Left cardiac atrium (tissue), 2 donors: ENCODE measurements around the gene KCTD4. TPM values are rescaled to one million over a fixed set of nuclear protein-coding genes. Genes with fewer than 3 reads are reported as not detected.

ENCODE experiments used
- total RNA-seq, 2 donors: library from RNA; stranded (reverse); fragmentation: NEBNext Ultra II Directional; extraction: Animal tissue kit (Norgen Biotek cat#: 25700); gene quantifications; one replicate each; pipeline ENCODE4 v1.2.1, GENCODE V29; 2021
- donor health status: DM: no; HTN: yes; CAD: no; lungs with severe emphysema.
- donor health status: DM: yes; HTN: yes; CAD: no.

KCTD4 gene
- total RNA-seq, 2 donors from 2014 or later = not detected

Other genes starting within 250 kb of the KCTD4 start
- 1 to 10 TPM; 3.0 to 4.7 TPM for gene NUFIP1, start 211.6 kb downstream of the KCTD4 start, total RNA-seq
- gene GPALPP1, start 211.5 kb downstream of the KCTD4 start, total RNA-seq = 10 to 100 TPM; 12.6 to 14.2 TPM
- gene GTF2F2, start 80.5 kb downstream of the KCTD4 start, total RNA-seq = 10 to 100 TPM; 15.2 to 18.2 TPM
- 1,000 to 10,000 TPM; 3,599 to 3,935 TPM for gene TPT1, start 140.1 kb upstream of the KCTD4 start, total RNA-seq
- gene SLC25A30, start 217.3 kb upstream of the KCTD4 start, total RNA-seq = 10 to 100 TPM; 57.9 to 73.8 TPM